A549 (cell line): ENCODE results near the gene DHRS4.

Experiments used
- CHD2 ChIP-seq: fragments of 150-350 bp; IDR thresholded peaks from 2 replicates; pipeline ENCODE4 v1.6.1; 2014; ENCODE audit warnings: low read length; ENCODE audit not compliant: partially characterized antibody
- CTCF ChIP-seq: fragments of >200 bp; sonication (Bioruptor Twin); formaldehyde crosslinking; IDR thresholded peaks from 3 replicates; pipeline ENCODE4 v1.5.1; 2016
- EHMT2 ChIP-seq: fragments of 200-600 bp; sonication (generic); IDR thresholded peaks from 2 replicates; pipeline ENCODE4 v1.6.1; 2016; ENCODE audit warnings: antibody characterized with exemption, low read depth, mild to moderate bottlenecking, moderate library complexity
- FOSB ChIP-seq: fragments of 250-450 bp; sonication (Bioruptor Pico); IDR thresholded peaks from 2 replicates; pipeline ENCODE4 v1.5.0; 2020; ENCODE audit warnings: mild to moderate bottlenecking, moderate library complexity
- MAFK ChIP-seq: fragments of 450-650 bp; IDR thresholded peaks from 2 replicates; pipeline ENCODE4 v1.6.1; 2014; ENCODE audit not compliant: partially characterized antibody
- NR3C1 ChIP-seq: fragments of >200 bp; sonication (Bioruptor Twin); formaldehyde crosslinking; IDR thresholded peaks from 3 replicates; pipeline ENCODE4 v1.6.1; 2017
- POLR2AphosphoS2 ChIP-seq: conservative IDR thresholded peaks from 2 replicates; pipeline ENCODE4 v1.6.1; 2012; ENCODE audit warnings: low read length, improper control_type of control experiment, inconsistent platforms
- RAD21 ChIP-seq, 2 experiments: fragments of >200 bp in 1 of 2; sonication (Bioruptor Twin) in 1 of 2; formaldehyde crosslinking in 1 of 2; IDR thresholded peaks in 1 of 2; conservative IDR thresholded peaks in 1 of 2; 2 replicates in 1 of 2; 3 replicates in 1 of 2; pipeline ENCODE4 v1.6.1; 2012 to 2018; ENCODE audit warnings: inconsistent platforms in 1 of 2
- RFX5 ChIP-seq: fragments of 450-650 bp; IDR thresholded peaks from 2 replicates; pipeline ENCODE4 v1.7.1; 2014; ENCODE audit warnings: antibody characterized with exemption, mild to moderate bottlenecking, moderate library complexity

- TF ChIP-seq EHMT2 = no peak
- TF ChIP-seq RFX5 = no peak
- no peak for TF ChIP-seq FOSB (CRISPR knock-in tag)
- TF ChIP-seq CTCF = no peak
- no peak for TF ChIP-seq RAD21 (conservative IDR thresholded peaks at IDR 0.05 in 1 of 2, IDR thresholded peaks at IDR 0.05 in 1 of 2)
- no peak for TF ChIP-seq NR3C1
- no peak for TF ChIP-seq MAFK
- TF ChIP-seq POLR2AphosphoS2 = no peak
- TF ChIP-seq CHD2 = no peak
These were observed 37.1 kb upstream of the DHRS4 start for GRCh38 chr14:23916446-23916845.
